ENCODE measurements around the gene MIA3.

Gene MIA3

GRCh38 chr1:222716393-222716792 is 98.5 kb downstream of the MIA3 start:
- DNase-seq (ENCODE audit: low read depth in 1 of 2, low spot score in 1 of 2) = no peak
